Measurements from ENCODE around the gene CDX2.

DNA sequence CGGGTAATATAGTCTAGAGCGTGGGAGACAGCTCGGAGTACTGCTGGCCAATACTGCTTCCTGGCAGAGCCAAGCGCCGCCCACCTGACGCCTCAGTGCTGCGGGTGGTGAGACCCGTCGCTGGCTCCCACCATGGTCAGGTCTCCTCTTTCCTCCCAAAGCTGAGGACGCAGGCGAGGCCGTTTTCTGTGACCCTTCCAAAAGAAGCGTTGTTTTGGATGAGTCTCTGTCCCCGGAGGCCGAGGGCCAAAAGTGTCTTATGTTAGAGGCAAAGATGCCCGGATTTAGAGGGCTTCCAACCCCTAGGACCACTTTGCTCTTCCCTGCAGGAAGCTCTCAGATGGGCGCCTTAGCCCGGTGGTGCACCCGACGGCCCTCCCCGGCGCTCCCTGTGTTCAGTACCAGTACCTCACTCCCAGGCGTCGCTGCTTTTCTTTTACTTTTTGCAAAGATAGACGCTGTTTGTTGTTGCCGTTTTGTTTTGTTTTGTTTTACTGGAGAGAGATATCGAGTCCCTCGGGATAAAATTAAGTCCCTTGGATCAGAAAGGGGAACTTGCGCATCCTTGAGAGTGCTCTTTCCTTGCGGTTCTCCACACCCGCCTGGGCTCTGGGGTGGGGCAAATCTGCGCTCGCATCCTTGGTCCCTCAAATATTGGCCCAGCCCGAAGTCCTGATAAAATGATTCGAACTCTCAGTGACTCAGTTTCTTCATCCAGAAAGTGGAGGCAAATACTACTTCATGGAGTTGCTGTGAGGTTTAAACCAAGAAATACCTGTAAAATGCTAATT lies 42.3 kb downstream of the CDX2 start:
- TF ChIP-seq, protein P1, sequence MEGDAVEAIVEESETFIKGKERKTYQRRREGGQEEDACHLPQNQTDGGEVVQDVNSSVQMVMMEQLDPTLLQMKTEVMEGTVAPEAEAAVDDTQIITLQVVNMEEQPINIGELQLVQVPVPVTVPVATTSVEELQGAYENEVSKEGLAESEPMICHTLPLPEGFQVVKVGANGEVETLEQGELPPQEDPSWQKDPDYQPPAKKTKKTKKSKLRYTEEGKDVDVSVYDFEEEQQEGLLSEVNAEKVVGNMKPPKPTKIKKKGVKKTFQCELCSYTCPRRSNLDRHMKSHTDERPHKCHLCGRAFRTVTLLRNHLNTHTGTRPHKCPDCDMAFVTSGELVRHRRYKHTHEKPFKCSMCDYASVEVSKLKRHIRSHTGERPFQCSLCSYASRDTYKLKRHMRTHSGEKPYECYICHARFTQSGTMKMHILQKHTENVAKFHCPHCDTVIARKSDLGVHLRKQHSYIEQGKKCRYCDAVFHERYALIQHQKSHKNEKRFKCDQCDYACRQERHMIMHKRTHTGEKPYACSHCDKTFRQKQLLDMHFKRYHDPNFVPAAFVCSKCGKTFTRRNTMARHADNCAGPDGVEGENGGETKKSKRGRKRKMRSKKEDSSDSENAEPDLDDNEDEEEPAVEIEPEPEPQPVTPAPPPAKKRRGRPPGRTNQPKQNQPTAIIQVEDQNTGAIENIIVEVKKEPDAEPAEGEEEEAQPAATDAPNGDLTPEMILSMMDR (conservative IDR thresholded peaks at IDR 0.05; ENCODE audit: low read length): no peak
- no peak for TF ChIP-seq EZH2phosphoT487 (IDR thresholded peaks at IDR 0.05; ENCODE audit: borderline replicate concordance, low read depth, low read length)

Data from OCI-LY7 (cell line).